ENCODE data around the gene BMP7. TPM values are rescaled to one million over a fixed set of nuclear protein-coding genes. Genes with fewer than 3 reads are reported as not detected.
"Not testable (repeated sequence)": the region's sequence is repeated elsewhere in the genome, so short reads cannot be mapped to it uniquely, and the experiment has no call there.

BMP7 gene
- total RNA-seq, 1 donor from 2014 or later: not detected

- TF ChIP-seq CTCF (IDR thresholded peaks at IDR 0.05; ENCODE audit: insufficient read depth, low read length, severe bottlenecking): no peak
- Histone ChIP-seq H3K27me3 (ENCODE audit: control insufficient read depth, insufficient read depth, low read length) (no peaks in the 10 kb centered on the region), H3K4me3 (ENCODE audit: low read depth, low read length) (no peak overlapping the region), H3K36me3 (ENCODE audit: control insufficient read depth, insufficient read depth, low read length) (no peaks in the 10 kb centered on the region)
- no peak for DNase-seq (ENCODE audit: low read depth)
- FAIRE-seq: no peak
These were observed 105.5 kb downstream of the BMP7 start for GRCh38 chr20:57160985-57161384.

- Histone ChIP-seq H3K36me3 (ENCODE audit: control insufficient read depth, insufficient read depth, low read length) (no peaks in the 10 kb centered on the region), H3K4me3 (ENCODE audit: low read depth, low read length) (no peak overlapping the region), H3K27me3 (ENCODE audit: control insufficient read depth, insufficient read depth, low read length) (no peaks in the 10 kb centered on the region)
- DNase-seq (ENCODE audit: low read depth): no peak
- peak; percentile 36 for FAIRE-seq
- TF ChIP-seq CTCF (IDR thresholded peaks at IDR 0.05; ENCODE audit: insufficient read depth, low read length, severe bottlenecking): no peak
These were observed 106.4 kb downstream of the BMP7 start for GRCh38 chr20:57159945-57160610.

GRCh38 chr20:57159193-57159851, 107.1 kb downstream of the BMP7 start:
- no peak overlapping the region for H3K4me3 ChIP-seq (ENCODE audit: low read depth, low read length)
- FAIRE-seq: no peak
- TF ChIP-seq CTCF (IDR thresholded peaks at IDR 0.05; ENCODE audit: insufficient read depth, low read length, severe bottlenecking): no peak

GRCh38 chr20:57158474-57158873, 108.0 kb downstream of the BMP7 start:
- no peaks in the 10 kb centered on the region for H3K36me3 ChIP-seq (ENCODE audit: control insufficient read depth, insufficient read depth, low read length)
- H3K27me3 ChIP-seq (ENCODE audit: control insufficient read depth, insufficient read depth, low read length): no peaks in the 10 kb centered on the region
- H3K4me3 ChIP-seq (ENCODE audit: low read depth, low read length): no peak overlapping the region
- TF ChIP-seq CTCF (IDR thresholded peaks at IDR 0.05; ENCODE audit: insufficient read depth, low read length, severe bottlenecking): no peak
- FAIRE-seq (no peak), DNase-seq (ENCODE audit: low read depth) (no peak)

More at GRCh38 chr20:57159193-57159851, 107.1 kb downstream of the BMP7 start:
- Histone ChIP-seq H3K27me3 (ENCODE audit: control insufficient read depth, insufficient read depth, low read length) (no peaks in the 10 kb centered on the region), H3K36me3 (ENCODE audit: control insufficient read depth, insufficient read depth, low read length) (no peaks in the 10 kb centered on the region)
- DNase-seq (ENCODE audit: low read depth): no peak

- FAIRE-seq; H3K27me3 ChIP-seq (ENCODE audit: control insufficient read depth, insufficient read depth, low read length); H3K36me3 ChIP-seq (ENCODE audit: control insufficient read depth, insufficient read depth, low read length); DNase-seq (ENCODE audit: low read depth); H3K4me3 ChIP-seq (ENCODE audit: low read depth, low read length): not testable (repeated sequence)
These were observed 108.7 kb downstream of the BMP7 start for GRCh38 chr20:57157787-57158186.

- H3K36me3 ChIP-seq (ENCODE audit: control insufficient read depth, insufficient read depth, low read length): no peaks in the 10 kb centered on the region
- no peaks in the 10 kb centered on the region for H3K27me3 ChIP-seq (ENCODE audit: control insufficient read depth, insufficient read depth, low read length)
- no peak overlapping the region for H3K4me3 ChIP-seq (ENCODE audit: low read depth, low read length)
- FAIRE-seq: no peak
- DNase-seq (ENCODE audit: low read depth): no peak
- no peak for TF ChIP-seq CTCF (IDR thresholded peaks at IDR 0.05; ENCODE audit: insufficient read depth, low read length, severe bottlenecking)
These were observed 109.2 kb downstream of the BMP7 start for GRCh38 chr20:57157106-57157691.

Measured in bronchial epithelial cell (primary cell).